HEK293 (cell line): ENCODE data around the gene TP73.
A peak's percentile ranks its signal among the peaks of the same experiment; 100 is the strongest.

Experiments used
- CTCF ChIA-PET: fragments of 350-600 bp; formaldehyde crosslinking; extraction: SDS; loops from one replicate; lab custom pipeline; 2021; ENCODE audit warnings: antibody characterized with exemption; lab: Yijun Ruan, JAX
- POLR2A ChIA-PET: fragments of 300-600 bp; formaldehyde crosslinking; extraction: SDS; loops from one replicate; lab custom pipeline; 2020; ENCODE audit warnings: antibody characterized with exemption, inconsistent platforms; lab: Yijun Ruan, JAX
- H3K27ac ChIP-seq: fragments of 200-500 bp; sonication (Bioruptor generic); 2 replicates; pipeline ENCODE4 v1.5.1; 2014; ENCODE audit warnings: low read depth, low read length, control low read depth, inconsistent platforms; ENCODE audit errors: extremely low read depth
- H3K36me3 ChIP-seq, 2 experiments: fragments of 200-500 bp in 1 of 2; sonication (Bioruptor generic) in 1 of 2; 1 replicate in 1 of 2; 2 replicates in 1 of 2; pipeline ENCODE4 v1.5.1; 2014 to 2017; ENCODE audit warnings: inconsistent platforms in 2 of 2, low read length in 2 of 2; ENCODE audit not compliant: control insufficient read depth in 2 of 2, insufficient read depth in 1 of 2
- H3K4me1 ChIP-seq: fragments of 200-500 bp; sonication (Bioruptor generic); 2 replicates; pipeline ENCODE4 v1.5.1; 2014; ENCODE audit warnings: mild to moderate bottlenecking, low read length, inconsistent platforms; ENCODE audit not compliant: control insufficient read depth, insufficient read depth
- H3K4me3 ChIP-seq: 2 replicates; pipeline ENCODE4 v1.5.1; 2011; ENCODE audit warnings: low read depth, mild to moderate bottlenecking, control low read depth, low read length, moderate library complexity
- H3K9me3 ChIP-seq: fragments of 200-500 bp; sonication (Bioruptor generic); 2 replicates; pipeline ENCODE4 v1.5.1; 2014; ENCODE audit warnings: low read depth, low read length, inconsistent platforms; ENCODE audit not compliant: control insufficient read depth, insufficient read depth
- BCL11B ChIP-seq: fragments of 450-650 bp; formaldehyde crosslinking; IDR thresholded peaks from 2 replicates; pipeline ENCODE4 v1.5.1; 2016; ENCODE audit warnings: low read depth, missing biosample characterization, missing genetic modification characterization
- GLI2 ChIP-seq: fragments of 450-650 bp; formaldehyde crosslinking; IDR thresholded peaks from 2 replicates; pipeline ENCODE4; 2017; ENCODE audit warnings: missing biosample characterization, missing genetic modification characterization, low read depth, borderline replicate concordance
- GLIS1 ChIP-seq: fragments of 450-650 bp; formaldehyde crosslinking; IDR thresholded peaks from 2 replicates; pipeline ENCODE4 v1.5.1; 2016; ENCODE audit warnings: missing biosample characterization, missing genetic modification characterization
- GLIS2 ChIP-seq: fragments of 450-650 bp; formaldehyde crosslinking; IDR thresholded peaks from 2 replicates; pipeline ENCODE4 v1.5.1; 2016; ENCODE audit warnings: missing biosample characterization, missing genetic modification characterization
- KLF10 ChIP-seq: fragments of 450-650 bp; IDR thresholded peaks from 2 replicates; pipeline ENCODE4 v1.5.1; 2018; ENCODE audit warnings: missing biosample characterization, mild to moderate bottlenecking, missing genetic modification characterization
- KLF9 ChIP-seq: fragments of 450-650 bp; formaldehyde crosslinking; IDR thresholded peaks from 2 replicates; pipeline ENCODE4 v1.5.1; 2016; ENCODE audit warnings: missing biosample characterization, missing genetic modification characterization, low read depth
- OVOL3 ChIP-seq: fragments of 450-650 bp; formaldehyde crosslinking; IDR thresholded peaks from 2 replicates; pipeline ENCODE4 v1.5.1; 2016; ENCODE audit warnings: missing biosample characterization, missing genetic modification characterization
- SCRT1 ChIP-seq: fragments of 450-650 bp; formaldehyde crosslinking; IDR thresholded peaks from 2 replicates; pipeline ENCODE4 v1.5.1; 2016; ENCODE audit warnings: missing biosample characterization, missing genetic modification characterization, borderline replicate concordance
- ZBTB17 ChIP-seq: fragments of 450-650 bp; formaldehyde crosslinking; IDR thresholded peaks from 2 replicates; pipeline ENCODE4 v1.5.1; 2016; ENCODE audit warnings: missing biosample characterization, missing genetic modification characterization
- ZBTB21 ChIP-seq: fragments of 450-650 bp; formaldehyde crosslinking; IDR thresholded peaks from 2 replicates; pipeline ENCODE4 v1.5.1; 2017; ENCODE audit warnings: missing biosample characterization, missing genetic modification characterization
- ZBTB48 ChIP-seq: fragments of 450-650 bp; formaldehyde crosslinking; IDR thresholded peaks from 2 replicates; pipeline ENCODE4 v1.5.1; 2016; ENCODE audit warnings: missing biosample characterization, missing genetic modification characterization
- ZFP69B ChIP-seq: fragments of 450-650 bp; formaldehyde crosslinking; IDR thresholded peaks from 2 replicates; pipeline ENCODE4 v1.5.1; 2016; ENCODE audit warnings: missing biosample characterization, missing genetic modification characterization
- ZIC2 ChIP-seq: fragments of 450-650 bp; formaldehyde crosslinking; IDR thresholded peaks from 2 replicates; pipeline ENCODE4 v1.5.1; 2016; ENCODE audit warnings: missing biosample characterization, missing genetic modification characterization
- ZNF10 ChIP-seq: fragments of 450-650 bp; formaldehyde crosslinking; IDR thresholded peaks from 2 replicates; pipeline ENCODE4 v1.5.1; 2017; ENCODE audit warnings: missing biosample characterization, missing genetic modification characterization
- ZNF169 ChIP-seq: fragments of 450-650 bp; formaldehyde crosslinking; IDR thresholded peaks from 2 replicates; pipeline ENCODE4 v1.5.1; 2016; ENCODE audit warnings: missing biosample characterization, missing genetic modification characterization
- ZNF335 ChIP-seq: fragments of 450-650 bp; formaldehyde crosslinking; conservative IDR thresholded peaks from 2 replicates; pipeline ENCODE4 v1.5.1; 2016; ENCODE audit warnings: missing biosample characterization, missing genetic modification characterization
- ZNF341 ChIP-seq: fragments of 450-650 bp; formaldehyde crosslinking; IDR thresholded peaks from 2 replicates; pipeline ENCODE4; 2016; ENCODE audit warnings: low read depth, missing biosample characterization, missing genetic modification characterization
- ZNF404 ChIP-seq: fragments of 450-650 bp; formaldehyde crosslinking; IDR thresholded peaks from 2 replicates; pipeline ENCODE4 v1.5.1; 2017; ENCODE audit warnings: missing biosample characterization, missing genetic modification characterization
- ZNF488 ChIP-seq: fragments of 450-650 bp; formaldehyde crosslinking; IDR thresholded peaks from 2 replicates; pipeline ENCODE4 v1.5.1; 2016; ENCODE audit warnings: missing biosample characterization, missing genetic modification characterization
- ZNF501 ChIP-seq: fragments of 450-650 bp; formaldehyde crosslinking; IDR thresholded peaks from 2 replicates; pipeline ENCODE4 v1.5.1; 2016; ENCODE audit warnings: missing biosample characterization, missing genetic modification characterization
- ZNF514 ChIP-seq: fragments of 450-650 bp; formaldehyde crosslinking; IDR thresholded peaks from 2 replicates; pipeline ENCODE4 v1.5.1; 2016; ENCODE audit warnings: missing biosample characterization, missing genetic modification characterization
- ZNF664 ChIP-seq: fragments of 450-650 bp; formaldehyde crosslinking; IDR thresholded peaks from 2 replicates; pipeline ENCODE4 v1.5.1; 2016; ENCODE audit warnings: missing biosample characterization, missing genetic modification characterization
- ZNF677 ChIP-seq: fragments of 450-650 bp; IDR thresholded peaks from 2 replicates; pipeline ENCODE4 v1.5.0; 2018; ENCODE audit warnings: missing biosample characterization, mild to moderate bottlenecking, missing genetic modification characterization, moderate library complexity
- ZNF76 ChIP-seq: fragments of 450-650 bp; formaldehyde crosslinking; IDR thresholded peaks from 2 replicates; pipeline ENCODE4; 2016; ENCODE audit warnings: low read depth, missing biosample characterization, missing genetic modification characterization, borderline replicate concordance
- TF ChIP-seq, protein P1 (sequence below): fragments of 450-650 bp; formaldehyde crosslinking; IDR thresholded peaks from 2 replicates; pipeline ENCODE4; 2016; ENCODE audit warnings: missing biosample characterization, missing genetic modification characterization
- TF ChIP-seq, protein P2 (sequence below): fragments of 450-650 bp; formaldehyde crosslinking; IDR thresholded peaks from 2 replicates; pipeline ENCODE4 v1.5.1; 2017; ENCODE audit warnings: missing biosample characterization, missing genetic modification characterization
- TF ChIP-seq, protein P3 (sequence below): fragments of 450-650 bp; IDR thresholded peaks from 2 replicates; pipeline ENCODE4 v1.5.1; 2018; ENCODE audit warnings: missing biosample characterization, missing genetic modification characterization
- TF ChIP-seq, protein P4 (sequence below): fragments of 450-650 bp; formaldehyde crosslinking; IDR thresholded peaks from 2 replicates; pipeline ENCODE4 v1.5.1; 2017; ENCODE audit warnings: missing biosample characterization, missing genetic modification characterization
- TF ChIP-seq, protein P5 (sequence below): fragments of 450-650 bp; formaldehyde crosslinking; IDR thresholded peaks from 2 replicates; pipeline ENCODE4 v1.5.1; 2016; ENCODE audit warnings: missing biosample characterization, missing genetic modification characterization

The TP73 gene

GRCh38 chr1:3772715-3773571 lies 120.6 kb downstream of the TP73 start, which contains the start of gene SMIM1:
Gene SMIM1 (plus strand): TSS chr1:3772749. CDS start chr1:3775374, 2,625 bp downstream.
- no peaks in the 10 kb centered on the region for H3K9me3 ChIP-seq
- peak within 1 kb of the TSS; percentile 49 for H3K4me3 ChIP-seq
- H3K36me3 ChIP-seq, result peaks cover 0 to 1% of the 10 kb centered on the region in 2 experiments; a peak in 1 of 3 replicates
- no peaks in the 10 kb centered on the region for H3K4me1 ChIP-seq
- ChIA-PET CTCF (no interaction called here), POLR2A (no interaction called here)
- peak within 1 kb of the TSS; percentile 37; the same call in 1 of the 2 replicates for H3K27ac ChIP-seq
- TF ChIP-seq ZNF341 (no peak), ZNF169 (no peak), GLIS2 (tag by site-specific recombination) (peak; percentile 43), ZNF10 (tag by site-specific recombination) (peak; percentile 76; the same call in 1 of the 2 replicates), ZBTB17 (tag by site-specific recombination) (peak; percentile 31; the same call in 1 of the 2 replicates), ZNF488 (no peak), KLF10 (tag by site-specific recombination) (no peak; the same call in 1 of the 2 replicates), GLIS1 (tag by site-specific recombination) (peak; percentile 61), ZNF501 (tag by site-specific recombination) (no peak), BCL11B (no peak), OVOL3 (tag by site-specific recombination) (no peak), KLF9 (0 out of 2 replicates have a peak, but pooled peaks have one; percentile 21), ZNF664 (tag by site-specific recombination) (no peak), ZBTB21 (tag by site-specific recombination) (no peak), ZBTB48 (tag by site-specific recombination) (no peak), ZNF677 (tag by site-specific recombination) (no peak), ZIC2 (tag by site-specific recombination) (0 out of 2 replicates have a peak, but pooled peaks have one; percentile 30), ZNF404 (tag by site-specific recombination) (no peak), ZNF514 (tag by site-specific recombination) (no peak), ZFP69B (no peak), ZNF335 (tag by site-specific recombination) (no peak), ZNF76 (tag by site-specific recombination) (no peak), GLI2 (tag by site-specific recombination) (no peak), SCRT1 (tag by site-specific recombination) (no peak)
- TF ChIP-seq, protein P1, sequence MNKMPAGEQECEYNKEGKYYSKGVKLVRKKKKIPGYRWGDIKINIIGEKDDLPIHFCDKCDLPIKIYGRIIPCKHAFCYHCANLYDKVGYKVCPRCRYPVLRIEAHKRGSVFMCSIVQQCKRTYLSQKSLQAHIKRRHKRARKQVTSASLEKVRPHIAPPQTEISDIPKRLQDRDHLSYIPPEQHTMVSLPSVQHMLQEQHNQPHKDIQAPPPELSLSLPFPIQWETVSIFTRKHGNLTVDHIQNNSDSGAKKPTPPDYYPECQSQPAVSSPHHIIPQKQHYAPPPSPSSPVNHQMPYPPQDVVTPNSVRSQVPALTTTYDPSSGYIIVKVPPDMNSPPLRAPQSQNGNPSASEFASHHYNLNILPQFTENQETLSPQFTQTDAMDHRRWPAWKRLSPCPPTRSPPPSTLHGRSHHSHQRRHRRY (tag by site-specific recombination), result no peak
- TF ChIP-seq, protein P2, sequence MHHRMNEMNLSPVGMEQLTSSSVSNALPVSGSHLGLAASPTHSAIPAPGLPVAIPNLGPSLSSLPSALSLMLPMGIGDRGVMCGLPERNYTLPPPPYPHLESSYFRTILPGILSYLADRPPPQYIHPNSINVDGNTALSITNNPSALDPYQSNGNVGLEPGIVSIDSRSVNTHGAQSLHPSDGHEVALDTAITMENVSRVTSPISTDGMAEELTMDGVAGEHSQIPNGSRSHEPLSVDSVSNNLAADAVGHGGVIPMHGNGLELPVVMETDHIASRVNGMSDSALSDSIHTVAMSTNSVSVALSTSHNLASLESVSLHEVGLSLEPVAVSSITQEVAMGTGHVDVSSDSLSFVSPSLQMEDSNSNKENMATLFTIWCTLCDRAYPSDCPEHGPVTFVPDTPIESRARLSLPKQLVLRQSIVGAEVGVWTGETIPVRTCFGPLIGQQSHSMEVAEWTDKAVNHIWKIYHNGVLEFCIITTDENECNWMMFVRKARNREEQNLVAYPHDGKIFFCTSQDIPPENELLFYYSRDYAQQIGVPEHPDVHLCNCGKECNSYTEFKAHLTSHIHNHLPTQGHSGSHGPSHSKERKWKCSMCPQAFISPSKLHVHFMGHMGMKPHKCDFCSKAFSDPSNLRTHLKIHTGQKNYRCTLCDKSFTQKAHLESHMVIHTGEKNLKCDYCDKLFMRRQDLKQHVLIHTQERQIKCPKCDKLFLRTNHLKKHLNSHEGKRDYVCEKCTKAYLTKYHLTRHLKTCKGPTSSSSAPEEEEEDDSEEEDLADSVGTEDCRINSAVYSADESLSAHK, result no peak
- TF ChIP-seq, protein P3, sequence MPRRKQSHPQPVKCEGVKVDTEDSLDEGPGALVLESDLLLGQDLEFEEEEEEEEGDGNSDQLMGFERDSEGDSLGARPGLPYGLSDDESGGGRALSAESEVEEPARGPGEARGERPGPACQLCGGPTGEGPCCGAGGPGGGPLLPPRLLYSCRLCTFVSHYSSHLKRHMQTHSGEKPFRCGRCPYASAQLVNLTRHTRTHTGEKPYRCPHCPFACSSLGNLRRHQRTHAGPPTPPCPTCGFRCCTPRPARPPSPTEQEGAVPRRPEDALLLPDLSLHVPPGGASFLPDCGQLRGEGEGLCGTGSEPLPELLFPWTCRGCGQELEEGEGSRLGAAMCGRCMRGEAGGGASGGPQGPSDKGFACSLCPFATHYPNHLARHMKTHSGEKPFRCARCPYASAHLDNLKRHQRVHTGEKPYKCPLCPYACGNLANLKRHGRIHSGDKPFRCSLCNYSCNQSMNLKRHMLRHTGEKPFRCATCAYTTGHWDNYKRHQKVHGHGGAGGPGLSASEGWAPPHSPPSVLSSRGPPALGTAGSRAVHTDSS (tag by site-specific recombination), result no peak
- TF ChIP-seq, protein P4, sequence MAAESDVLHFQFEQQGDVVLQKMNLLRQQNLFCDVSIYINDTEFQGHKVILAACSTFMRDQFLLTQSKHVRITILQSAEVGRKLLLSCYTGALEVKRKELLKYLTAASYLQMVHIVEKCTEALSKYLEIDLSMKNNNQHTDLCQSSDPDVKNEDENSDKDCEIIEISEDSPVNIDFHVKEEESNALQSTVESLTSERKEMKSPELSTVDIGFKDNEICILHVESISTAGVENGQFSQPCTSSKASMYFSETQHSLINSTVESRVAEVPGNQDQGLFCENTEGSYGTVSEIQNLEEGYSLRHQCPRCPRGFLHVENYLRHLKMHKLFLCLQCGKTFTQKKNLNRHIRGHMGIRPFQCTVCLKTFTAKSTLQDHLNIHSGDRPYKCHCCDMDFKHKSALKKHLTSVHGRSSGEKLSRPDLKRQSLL (tag by site-specific recombination), result no peak
- TF ChIP-seq, protein P5, sequence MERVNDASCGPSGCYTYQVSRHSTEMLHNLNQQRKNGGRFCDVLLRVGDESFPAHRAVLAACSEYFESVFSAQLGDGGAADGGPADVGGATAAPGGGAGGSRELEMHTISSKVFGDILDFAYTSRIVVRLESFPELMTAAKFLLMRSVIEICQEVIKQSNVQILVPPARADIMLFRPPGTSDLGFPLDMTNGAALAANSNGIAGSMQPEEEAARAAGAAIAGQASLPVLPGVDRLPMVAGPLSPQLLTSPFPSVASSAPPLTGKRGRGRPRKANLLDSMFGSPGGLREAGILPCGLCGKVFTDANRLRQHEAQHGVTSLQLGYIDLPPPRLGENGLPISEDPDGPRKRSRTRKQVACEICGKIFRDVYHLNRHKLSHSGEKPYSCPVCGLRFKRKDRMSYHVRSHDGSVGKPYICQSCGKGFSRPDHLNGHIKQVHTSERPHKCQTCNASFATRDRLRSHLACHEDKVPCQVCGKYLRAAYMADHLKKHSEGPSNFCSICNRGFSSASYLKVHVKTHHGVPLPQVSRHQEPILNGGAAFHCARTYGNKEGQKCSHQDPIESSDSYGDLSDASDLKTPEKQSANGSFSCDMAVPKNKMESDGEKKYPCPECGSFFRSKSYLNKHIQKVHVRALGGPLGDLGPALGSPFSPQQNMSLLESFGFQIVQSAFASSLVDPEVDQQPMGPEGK (tag by site-specific recombination), result peak; percentile 33; the same call in 1 of the 2 replicates
